ENCODE measurements around the gene EIF4E.

EIF4E gene

GRCh38 chr4:98928505-98929340 is at the start of gene EIF4E:
Gene EIF4E (minus strand): TSS chr4:98929133. CDS start chr4:98929112, 21 bp downstream.
- TF ChIP-seq CTCF (IDR thresholded peaks at IDR 0.05; ENCODE audit: extremely low read depth, insufficient read depth, missing control alignments) = no peak
- peak; percentile 93 for DNase-seq (ENCODE audit: low spot score)
- in situ Hi-C loops (cut with MboI; ENCODE audit: low pct_unique_long_range_greater_than_20kb, low sequenced_read_pairs, unreplicated experiment) = no loop called here

GRCh38 chr4:98977557-98977956 is 48.6 kb upstream of the EIF4E start:
- in situ Hi-C loops (cut with MboI; ENCODE audit: low pct_unique_long_range_greater_than_20kb, low sequenced_read_pairs, unreplicated experiment) = no loop called here
- no peak for DNase-seq (ENCODE audit: low spot score)
- TF ChIP-seq CTCF (IDR thresholded peaks at IDR 0.05; ENCODE audit: extremely low read depth, insufficient read depth, missing control alignments) = no peak

- in situ Hi-C loops (cut with MboI; ENCODE audit: low pct_unique_long_range_greater_than_20kb, low sequenced_read_pairs, unreplicated experiment) = no loop called here
- TF ChIP-seq CTCF (IDR thresholded peaks at IDR 0.05; ENCODE audit: extremely low read depth, insufficient read depth, missing control alignments) = no peak
- no peak for DNase-seq (ENCODE audit: low spot score)
Measured at GRCh38 chr4:98976716-98977115, 47.8 kb upstream of the EIF4E start.

- in situ Hi-C loops (cut with MboI; ENCODE audit: low pct_unique_long_range_greater_than_20kb, low sequenced_read_pairs, unreplicated experiment) = no loop called here
- TF ChIP-seq CTCF (IDR thresholded peaks at IDR 0.05; ENCODE audit: extremely low read depth, insufficient read depth, missing control alignments) = no peak
Measured at GRCh38 chr4:98969878-98970785, 41.2 kb upstream of the EIF4E start.

GRCh38 chr4:98967786-98968329 is 38.9 kb upstream of the EIF4E start:
- no peak for DNase-seq (ENCODE audit: low spot score)
- TF ChIP-seq CTCF (IDR thresholded peaks at IDR 0.05; ENCODE audit: extremely low read depth, insufficient read depth, missing control alignments) = no peak
- in situ Hi-C loops (cut with MboI; ENCODE audit: low pct_unique_long_range_greater_than_20kb, low sequenced_read_pairs, unreplicated experiment) = no loop called here

More at GRCh38 chr4:98969878-98970785, 41.2 kb upstream of the EIF4E start:
- no peak for DNase-seq (ENCODE audit: low spot score)

GRCh38 chr4:98966926-98967325 is 38.0 kb upstream of the EIF4E start:
- in situ Hi-C loops (cut with MboI; ENCODE audit: low pct_unique_long_range_greater_than_20kb, low sequenced_read_pairs, unreplicated experiment) = no loop called here
- DNase-seq (ENCODE audit: low spot score) = no peak
- TF ChIP-seq CTCF (IDR thresholded peaks at IDR 0.05; ENCODE audit: extremely low read depth, insufficient read depth, missing control alignments) = no peak

Measured in GM13977 (cell line).